ENCODE results near the gene AHCTF1.

Gene AHCTF1

DNA sequence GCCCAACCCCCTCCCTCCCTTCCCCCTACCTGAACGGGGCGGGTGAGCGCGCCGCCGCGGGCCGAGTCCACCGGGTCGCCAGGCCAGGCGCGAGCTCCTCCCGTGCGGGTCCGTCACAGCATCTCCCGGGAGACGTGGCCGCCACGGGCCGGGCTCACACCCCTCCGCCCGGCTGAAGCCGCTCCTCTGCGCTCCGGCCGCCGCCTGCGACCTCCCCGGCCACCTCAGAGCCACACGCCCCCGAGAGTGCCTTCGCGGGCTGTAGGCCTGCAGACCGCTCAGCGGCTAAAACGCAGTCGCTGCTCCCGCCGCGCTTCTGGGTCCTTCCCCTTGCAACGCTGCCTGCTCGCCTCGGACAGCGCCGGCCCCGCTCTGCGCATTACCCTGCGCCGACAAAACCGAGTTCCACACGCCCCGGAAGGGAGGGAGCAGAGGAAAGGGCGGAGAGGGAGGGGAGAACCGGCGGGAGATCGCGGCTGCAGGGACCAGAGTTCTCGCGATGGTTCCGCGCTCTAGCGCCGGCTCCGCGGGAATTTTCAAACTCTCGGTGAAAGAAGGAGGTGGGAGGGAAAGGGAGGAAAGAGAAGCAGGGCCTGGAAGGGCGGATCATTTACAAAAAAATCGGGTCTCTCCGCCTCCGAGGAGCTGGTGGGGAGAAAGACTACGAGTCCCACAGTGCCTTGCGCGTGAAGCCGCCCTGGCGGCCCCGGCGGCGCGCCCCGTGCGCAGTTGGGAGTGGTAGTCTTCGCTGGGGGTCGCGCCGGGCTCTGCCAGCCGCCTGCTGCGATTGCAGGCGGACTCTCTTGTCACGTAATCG, at the start of gene AHCTF1:
Gene AHCTF1, minus strand, starts transcription at position 400 of the 817 bp plus-strand sequence. CDS start 13,578 bp downstream, outside the sequence.
- TF ChIP-seq CTCF (IDR thresholded peaks at IDR 0.05; ENCODE audit: low read length, missing control alignments), result no peak
- DNase-seq (ENCODE audit: low read depth), result peak; percentile 99
- peak within 1 kb of the TSS; percentile 88 for H3K4me3 ChIP-seq (replicated peaks; ENCODE audit: low read depth, low read length)

- no peak for TF ChIP-seq CTCF (IDR thresholded peaks at IDR 0.05; ENCODE audit: low read length, missing control alignments)
- DNase-seq (ENCODE audit: low read depth), result no peak
- no peak overlapping the region for H3K4me3 ChIP-seq (replicated peaks; ENCODE audit: low read depth, low read length)
These were observed 47.0 kb upstream of the AHCTF1 start for GRCh38 chr1:246978785-246979184.

GRCh38 chr1:246978281-246978680, 46.5 kb upstream of the AHCTF1 start:
- DNase-seq (ENCODE audit: low read depth), result no peak
- TF ChIP-seq CTCF (IDR thresholded peaks at IDR 0.05; ENCODE audit: low read length, missing control alignments), result no peak
- H3K4me3 ChIP-seq (replicated peaks; ENCODE audit: low read depth, low read length), result no peak overlapping the region

- no peak overlapping the region for H3K4me3 ChIP-seq (replicated peaks; ENCODE audit: low read depth, low read length)
- DNase-seq (ENCODE audit: low read depth), result no peak
- TF ChIP-seq CTCF (IDR thresholded peaks at IDR 0.05; ENCODE audit: low read length, missing control alignments), result no peak
These were observed 40.2 kb upstream of the AHCTF1 start for GRCh38 chr1:246971969-246972368.

GRCh38 chr1:246971090-246971721, 39.5 kb upstream of the AHCTF1 start:
- no peak overlapping the region for H3K4me3 ChIP-seq (replicated peaks; ENCODE audit: low read depth, low read length)
- peak; percentile 86 for TF ChIP-seq CTCF (IDR thresholded peaks at IDR 0.05; ENCODE audit: low read length, missing control alignments)
- DNase-seq (ENCODE audit: low read depth), result peak; percentile 76

DNA sequence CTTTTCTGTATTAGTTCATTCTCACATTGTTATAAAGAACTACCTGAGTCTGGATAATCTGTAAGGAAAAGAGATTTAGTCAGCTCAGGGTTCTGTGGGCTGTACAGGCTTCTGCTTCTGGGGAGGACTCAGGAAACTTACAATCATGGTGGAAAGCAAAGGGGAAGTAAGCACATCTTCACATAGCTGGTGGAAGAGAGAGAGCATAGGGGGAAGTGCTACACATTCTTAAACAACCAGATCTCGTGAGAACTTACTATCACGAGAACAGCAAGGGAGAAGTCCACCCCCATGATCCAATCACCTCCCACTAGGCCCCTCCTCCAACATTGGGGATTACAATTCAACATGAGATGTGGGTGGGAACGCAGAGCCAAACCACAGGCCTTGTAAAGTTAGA, 37.9 kb upstream of the AHCTF1 start:
- DNase-seq (ENCODE audit: low read depth), result no peak
- no peak for TF ChIP-seq CTCF (IDR thresholded peaks at IDR 0.05; ENCODE audit: low read length, missing control alignments)
- no peak overlapping the region for H3K4me3 ChIP-seq (replicated peaks; ENCODE audit: low read depth, low read length)
